Liver (tissue), 9 donors: ENCODE measurements around the gene MCM9. TPM values are rescaled to one million over a fixed set of nuclear protein-coding genes. Genes with fewer than 3 reads are reported as not detected.

Source experiments
- DNase-seq: peaks from one replicate; pipeline ENCODE4 v3.0.0-alpha.2; 2017; ENCODE audit warnings: low spot score
- H3K27ac ChIP-seq, 2 donors: one replicate each; pipeline ENCODE4 v1.7.0; 2013; ENCODE audit warnings: inconsistent platforms in 2 of 2, low read length in 2 of 2, control low read depth in 1 of 2, low read depth in 1 of 2, mild to moderate bottlenecking in 1 of 2
- H3K27me3 ChIP-seq, 4 donors: one replicate each; pipeline versions ENCODE4 v1.6.1 to v1.7.0; 2013; ENCODE audit warnings: low read length in 3 of 4, inconsistent platforms in 1 of 4, mild to moderate bottlenecking in 1 of 4, moderate library complexity in 1 of 4; ENCODE audit not compliant: control insufficient read depth in 4 of 4, insufficient read depth in 4 of 4
- H3K36me3 ChIP-seq, 4 donors: one replicate each; pipeline versions ENCODE4 v1.6.1 to v1.7.0; 2013; ENCODE audit warnings: low read length in 3 of 4, mild to moderate bottlenecking in 3 of 4, low read depth in 1 of 4, moderate library complexity in 1 of 4; ENCODE audit not compliant: control insufficient read depth in 4 of 4, insufficient read depth in 3 of 4
- H3K4me1 ChIP-seq, 4 donors: one replicate each; pipeline versions ENCODE4 v1.6.1 to v1.7.0; 2013; ENCODE audit warnings: low read length in 3 of 4, mild to moderate bottlenecking in 3 of 4, moderate library complexity in 1 of 4; ENCODE audit not compliant: control insufficient read depth in 4 of 4, insufficient read depth in 4 of 4
- H3K4me3 ChIP-seq, 3 donors: one replicate each; pipeline versions ENCODE4 v1.6.1 to v1.7.0; 2013; ENCODE audit warnings: low read length in 3 of 3, control low read depth in 1 of 3, low read depth in 1 of 3, mild to moderate bottlenecking in 1 of 3
- H3K9ac ChIP-seq, 2 donors: one replicate each; pipeline ENCODE4 v1.7.0; 2013; ENCODE audit warnings: low read length in 2 of 2, mild to moderate bottlenecking in 2 of 2, moderate library complexity in 2 of 2, control low read depth in 1 of 2, low read depth in 1 of 2
- H3K9me3 ChIP-seq, 4 donors: one replicate each; pipeline versions ENCODE4 v1.6.1 to v1.7.0; 2013; ENCODE audit warnings: low read length in 3 of 4; ENCODE audit not compliant: control insufficient read depth in 4 of 4
- EGR1 ChIP-seq, 2 donors: IDR thresholded peaks; 2 replicates each; pipeline ENCODE4 v1.6.1; 2016 to 2018; ENCODE audit warnings: antibody characterized with exemption in 2 of 2, low read depth in 2 of 2
- FOXA1 ChIP-seq: IDR thresholded peaks from 2 replicates; pipeline ENCODE4 v1.6.1; 2016; ENCODE audit warnings: antibody characterized with exemption
- FOXA2 ChIP-seq: IDR thresholded peaks from 2 replicates; pipeline ENCODE4 v1.6.1; 2016; ENCODE audit warnings: antibody characterized with exemption
- GABPA ChIP-seq, 2 donors: IDR thresholded peaks in 1 of 2; conservative IDR thresholded peaks in 1 of 2; 2 replicates each; pipeline ENCODE4 v1.6.1; 2016; ENCODE audit warnings: antibody characterized with exemption in 2 of 2, mild to moderate bottlenecking in 1 of 2, moderate library complexity in 1 of 2
- HNF4A ChIP-seq, 2 donors: conservative IDR thresholded peaks; 2 replicates each; pipeline ENCODE4 v1.6.1; 2016; ENCODE audit warnings: antibody characterized with exemption in 2 of 2, mild to moderate bottlenecking in 2 of 2
- HNF4G ChIP-seq: IDR thresholded peaks from 2 replicates; pipeline ENCODE4 v1.6.1; 2016; ENCODE audit warnings: antibody characterized with exemption
- JUND ChIP-seq, 2 donors: IDR thresholded peaks; 2 replicates each; pipeline ENCODE4 v1.6.1; 2016; ENCODE audit warnings: antibody characterized with exemption in 2 of 2
- NR2F2 ChIP-seq: IDR thresholded peaks from 2 replicates; pipeline ENCODE4 v1.6.1; 2016; ENCODE audit warnings: antibody characterized with exemption
- RAD21 ChIP-seq, 2 donors: IDR thresholded peaks; 2 replicates each; pipeline ENCODE4 v1.6.1; 2016; ENCODE audit warnings: antibody characterized with exemption in 2 of 2, mild to moderate bottlenecking in 2 of 2
- RXRA ChIP-seq, 2 donors: IDR thresholded peaks; 2 replicates each; pipeline ENCODE4 v1.6.1; 2017 to 2018; ENCODE audit warnings: antibody characterized with exemption in 2 of 2, mild to moderate bottlenecking in 1 of 2
- SP1 ChIP-seq: IDR thresholded peaks from 2 replicates; pipeline ENCODE4 v1.6.1; 2018; ENCODE audit warnings: antibody characterized with exemption, mild to moderate bottlenecking
- TAF1 ChIP-seq: conservative IDR thresholded peaks from 2 replicates; pipeline ENCODE4 v1.6.1; 2016; ENCODE audit warnings: antibody characterized with exemption, mild to moderate bottlenecking
- YY1 ChIP-seq: IDR thresholded peaks from 2 replicates; pipeline ENCODE4 v1.6.1; 2016; ENCODE audit warnings: antibody characterized with exemption, mild to moderate bottlenecking
- WGBS: extraction: QIAGEN DNeasy Blood & Tissue Kit; methylation state at CpG from one replicate; pipeline ENCODE4 v1.1.7; 2013; 5-methylcytosine and 5-hydroxymethylcytosine counted together
- polyA plus RNA-seq, 2 donors: library from polyadenylated mRNA; stranded (reverse) in 1 of 2; unstranded in 1 of 2; fragments of 200-250 nt in 1 of 2; fragments of >200 nt in 1 of 2; fragmentation: Nextera tagmentation in 1 of 2; extraction: Ambion mirVana in 1 of 2; gene quantifications; one replicate each; pipeline versions ENCODE4 v1.2.1 to v1.2.3, GENCODE V29; 2013 to 2015
- total RNA-seq, 2 donors: library from RNA; depleted of rRNA; stranded (reverse); fragments of >200 nt; gene quantifications; one replicate each; pipeline ENCODE4 v1.2.3, GENCODE V29; 2014
- TF ChIP-seq, protein P1 (sequence below): IDR thresholded peaks from 2 replicates; pipeline ENCODE4 v1.6.1; 2016; ENCODE audit warnings: antibody characterized with exemption
- TF ChIP-seq, protein P2 (sequence below): IDR thresholded peaks from 2 replicates; pipeline ENCODE4 v1.6.1; 2016; ENCODE audit warnings: antibody characterized with exemption
- TF ChIP-seq, protein P3 (sequence below): fragments of 150-350 bp; IDR thresholded peaks from 2 replicates; pipeline ENCODE4 v1.5.1; 2017; ENCODE audit warnings: improper control_type of control experiment, low read depth, low read length; ENCODE audit not compliant: missing input control
- TF ChIP-seq, protein P4 (sequence below): IDR thresholded peaks from 2 replicates; pipeline ENCODE4 v1.6.1; 2016; ENCODE audit warnings: antibody characterized with exemption
- TF ChIP-seq, protein P5 (sequence below): IDR thresholded peaks from 2 replicates; pipeline ENCODE4 v1.6.1; 2016; ENCODE audit warnings: antibody characterized with exemption, mild to moderate bottlenecking
- donor health status: healthy.
- donor health status: healthy.
- donor health status: healthy.
- donor health status: healthy.
- donor health status: healthy.

Gene MCM9
- total and polyA plus RNA-seq, 4 donors: 3.6 to 17.4 (median 8.7) TPM

DNA sequence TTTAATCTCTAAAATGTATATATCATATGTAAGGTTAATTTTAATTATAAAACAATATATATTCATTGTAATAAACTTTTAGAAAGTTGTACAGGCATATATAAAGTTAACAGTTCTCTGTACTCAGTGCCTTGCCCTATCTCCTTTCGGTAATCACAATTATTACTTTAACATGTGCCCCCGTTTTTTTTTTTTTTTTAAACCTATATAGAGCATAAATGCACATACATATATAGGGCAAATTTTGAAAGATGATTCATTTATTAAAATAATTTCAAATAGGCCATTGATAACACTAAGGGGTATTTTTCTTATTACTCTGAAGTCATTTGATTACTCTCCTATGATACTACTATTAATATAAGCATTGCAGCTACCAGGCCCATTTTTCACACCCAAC, 39.1 kb downstream of the MCM9 start:
- H3K36me3 ChIP-seq: peaks cover 0 to 2% (median 0%) of the 10 kb centered on the region in 4 donors
- 52% methylated on average over 2 of the region's 2 CpGs for WGBS
- no peaks in the 10 kb centered on the region for H3K9me3 ChIP-seq
- H3K27me3 ChIP-seq: no peaks in the 10 kb centered on the region
- TF ChIP-seq GABPA (IDR thresholded peaks at IDR 0.05 in 1 of 2, conservative IDR thresholded peaks at IDR 0.05 in 1 of 2) (no peak), HNF4G (no peak), NR2F2 (no peak), SP1 (no peak), FOXA1 (no peak), HNF4A (conservative IDR thresholded peaks at IDR 0.05) (no peak), JUND (IDR thresholded peaks at IDR 0.05) (no peak), RXRA (IDR thresholded peaks at IDR 0.05) (no peak), TAF1 (no peak), YY1 (no peak), EGR1 (IDR thresholded peaks at IDR 0.05; ENCODE audit: low read depth in 2 of 2) (no peak), RAD21 (IDR thresholded peaks at IDR 0.05) (no peak), FOXA2 (no peak)
- TF ChIP-seq, protein P1, sequence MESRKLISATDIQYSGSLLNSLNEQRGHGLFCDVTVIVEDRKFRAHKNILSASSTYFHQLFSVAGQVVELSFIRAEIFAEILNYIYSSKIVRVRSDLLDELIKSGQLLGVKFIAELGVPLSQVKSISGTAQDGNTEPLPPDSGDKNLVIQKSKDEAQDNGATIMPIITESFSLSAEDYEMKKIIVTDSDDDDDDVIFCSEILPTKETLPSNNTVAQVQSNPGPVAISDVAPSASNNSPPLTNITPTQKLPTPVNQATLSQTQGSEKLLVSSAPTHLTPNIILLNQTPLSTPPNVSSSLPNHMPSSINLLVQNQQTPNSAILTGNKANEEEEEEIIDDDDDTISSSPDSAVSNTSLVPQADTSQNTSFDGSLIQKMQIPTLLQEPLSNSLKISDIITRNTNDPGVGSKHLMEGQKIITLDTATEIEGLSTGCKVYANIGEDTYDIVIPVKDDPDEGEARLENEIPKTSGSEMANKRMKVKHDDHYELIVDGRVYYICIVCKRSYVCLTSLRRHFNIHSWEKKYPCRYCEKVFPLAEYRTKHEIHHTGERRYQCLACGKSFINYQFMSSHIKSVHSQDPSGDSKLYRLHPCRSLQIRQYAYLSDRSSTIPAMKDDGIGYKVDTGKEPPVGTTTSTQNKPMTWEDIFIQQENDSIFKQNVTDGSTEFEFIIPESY: no peak
- TF ChIP-seq, protein P2, sequence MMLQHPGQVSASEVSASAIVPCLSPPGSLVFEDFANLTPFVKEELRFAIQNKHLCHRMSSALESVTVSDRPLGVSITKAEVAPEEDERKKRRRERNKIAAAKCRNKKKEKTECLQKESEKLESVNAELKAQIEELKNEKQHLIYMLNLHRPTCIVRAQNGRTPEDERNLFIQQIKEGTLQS: no peak
- TF ChIP-seq, protein P3, sequence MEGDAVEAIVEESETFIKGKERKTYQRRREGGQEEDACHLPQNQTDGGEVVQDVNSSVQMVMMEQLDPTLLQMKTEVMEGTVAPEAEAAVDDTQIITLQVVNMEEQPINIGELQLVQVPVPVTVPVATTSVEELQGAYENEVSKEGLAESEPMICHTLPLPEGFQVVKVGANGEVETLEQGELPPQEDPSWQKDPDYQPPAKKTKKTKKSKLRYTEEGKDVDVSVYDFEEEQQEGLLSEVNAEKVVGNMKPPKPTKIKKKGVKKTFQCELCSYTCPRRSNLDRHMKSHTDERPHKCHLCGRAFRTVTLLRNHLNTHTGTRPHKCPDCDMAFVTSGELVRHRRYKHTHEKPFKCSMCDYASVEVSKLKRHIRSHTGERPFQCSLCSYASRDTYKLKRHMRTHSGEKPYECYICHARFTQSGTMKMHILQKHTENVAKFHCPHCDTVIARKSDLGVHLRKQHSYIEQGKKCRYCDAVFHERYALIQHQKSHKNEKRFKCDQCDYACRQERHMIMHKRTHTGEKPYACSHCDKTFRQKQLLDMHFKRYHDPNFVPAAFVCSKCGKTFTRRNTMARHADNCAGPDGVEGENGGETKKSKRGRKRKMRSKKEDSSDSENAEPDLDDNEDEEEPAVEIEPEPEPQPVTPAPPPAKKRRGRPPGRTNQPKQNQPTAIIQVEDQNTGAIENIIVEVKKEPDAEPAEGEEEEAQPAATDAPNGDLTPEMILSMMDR: no peak
- TF ChIP-seq, protein P4, sequence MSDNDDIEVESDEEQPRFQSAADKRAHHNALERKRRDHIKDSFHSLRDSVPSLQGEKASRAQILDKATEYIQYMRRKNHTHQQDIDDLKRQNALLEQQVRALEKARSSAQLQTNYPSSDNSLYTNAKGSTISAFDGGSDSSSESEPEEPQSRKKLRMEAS: no peak
- TF ChIP-seq, protein P5, sequence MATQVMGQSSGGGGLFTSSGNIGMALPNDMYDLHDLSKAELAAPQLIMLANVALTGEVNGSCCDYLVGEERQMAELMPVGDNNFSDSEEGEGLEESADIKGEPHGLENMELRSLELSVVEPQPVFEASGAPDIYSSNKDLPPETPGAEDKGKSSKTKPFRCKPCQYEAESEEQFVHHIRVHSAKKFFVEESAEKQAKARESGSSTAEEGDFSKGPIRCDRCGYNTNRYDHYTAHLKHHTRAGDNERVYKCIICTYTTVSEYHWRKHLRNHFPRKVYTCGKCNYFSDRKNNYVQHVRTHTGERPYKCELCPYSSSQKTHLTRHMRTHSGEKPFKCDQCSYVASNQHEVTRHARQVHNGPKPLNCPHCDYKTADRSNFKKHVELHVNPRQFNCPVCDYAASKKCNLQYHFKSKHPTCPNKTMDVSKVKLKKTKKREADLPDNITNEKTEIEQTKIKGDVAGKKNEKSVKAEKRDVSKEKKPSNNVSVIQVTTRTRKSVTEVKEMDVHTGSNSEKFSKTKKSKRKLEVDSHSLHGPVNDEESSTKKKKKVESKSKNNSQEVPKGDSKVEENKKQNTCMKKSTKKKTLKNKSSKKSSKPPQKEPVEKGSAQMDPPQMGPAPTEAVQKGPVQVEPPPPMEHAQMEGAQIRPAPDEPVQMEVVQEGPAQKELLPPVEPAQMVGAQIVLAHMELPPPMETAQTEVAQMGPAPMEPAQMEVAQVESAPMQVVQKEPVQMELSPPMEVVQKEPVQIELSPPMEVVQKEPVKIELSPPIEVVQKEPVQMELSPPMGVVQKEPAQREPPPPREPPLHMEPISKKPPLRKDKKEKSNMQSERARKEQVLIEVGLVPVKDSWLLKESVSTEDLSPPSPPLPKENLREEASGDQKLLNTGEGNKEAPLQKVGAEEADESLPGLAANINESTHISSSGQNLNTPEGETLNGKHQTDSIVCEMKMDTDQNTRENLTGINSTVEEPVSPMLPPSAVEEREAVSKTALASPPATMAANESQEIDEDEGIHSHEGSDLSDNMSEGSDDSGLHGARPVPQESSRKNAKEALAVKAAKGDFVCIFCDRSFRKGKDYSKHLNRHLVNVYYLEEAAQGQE: no peak
- DNase-seq: no peak
- H3K9ac ChIP-seq: no peak overlapping the region
- no peak overlapping the region for H3K4me3 ChIP-seq
- H3K27ac ChIP-seq: no peak overlapping the region
- peaks cover 3 to 19% (median 5%) of the 10 kb centered on the region in 4 donors for H3K4me1 ChIP-seq
